CD4-positive, CD25-positive, alpha-beta regulatory T cell (primary cell): Measurements from ENCODE around the gene MCAT. TPM values are rescaled to one million over a fixed set of nuclear protein-coding genes. Genes with fewer than 3 reads are reported as not detected.
A peak's percentile ranks its signal among the peaks of the same experiment; 100 is the strongest.
"Not testable (repeated sequence)": the region's sequence is repeated elsewhere in the genome, so short reads cannot be mapped to it uniquely, and the experiment has no call there.

Experiments
- ATAC-seq, 2 donors: fragments of 150-1000 bp; cut with Tn5 transposase; one replicate each; pipeline ENCODE4 v1.10.0; 2021; ENCODE audit warnings: low read depth in 2 of 2, moderate number of reproducible peaks in 2 of 2, moderate library complexity in 1 of 2
- DNase-seq, 3 donors: peaks; one replicate each; pipeline versions ENCODE4 v3.0.0 to v3.0.0-alpha.2; 2012 to 2022; ENCODE audit warnings: mixed read lengths in 1 of 3
- H3K27ac ChIP-seq: one replicate; pipeline ENCODE4 v1.7.0; 2013; ENCODE audit warnings: mild to moderate bottlenecking, low read length; ENCODE audit not compliant: insufficient read depth, poor library complexity, severe bottlenecking
- H3K27me3 ChIP-seq: one replicate; pipeline ENCODE4 v1.7.0; 2013; ENCODE audit warnings: low read length; ENCODE audit not compliant: control insufficient read depth, insufficient read depth
- H3K36me3 ChIP-seq: one replicate; pipeline ENCODE4 v1.7.0; 2013; ENCODE audit warnings: mild to moderate bottlenecking, low read length, moderate library complexity; ENCODE audit not compliant: control insufficient read depth, insufficient read depth
- H3K4me1 ChIP-seq: 2 replicates; pipeline ENCODE4 v1.7.0; 2013; ENCODE audit warnings: mild to moderate bottlenecking, low read length; ENCODE audit not compliant: insufficient read depth, control insufficient read depth, poor library complexity, severe bottlenecking
- H3K4me3 ChIP-seq: one replicate; pipeline ENCODE4 v1.7.0; 2013; ENCODE audit warnings: low read depth, mild to moderate bottlenecking, low read length, moderate library complexity
- H3K9me3 ChIP-seq, 2 experiments: 1 replicate in 1 of 2; 2 replicates in 1 of 2; pipeline ENCODE4 v1.7.0; 2013; ENCODE audit warnings: low read length in 2 of 2, mild to moderate bottlenecking in 1 of 2, moderate library complexity in 1 of 2; ENCODE audit not compliant: control insufficient read depth in 2 of 2
- H3K27ac Mint-ChIP-seq, 3 donors: one replicate each; pipeline ENCODE4 v1.8.0; 2020 to 2022; ENCODE audit warnings: mild to moderate bottlenecking in 3 of 3, mixed read lengths in 3 of 3, moderate library complexity in 2 of 3
- H3K27me3 Mint-ChIP-seq: one replicate; pipeline ENCODE4 v1.8.0; 2022; ENCODE audit warnings: mild to moderate bottlenecking, mixed read lengths
- H3K36me3 Mint-ChIP-seq: one replicate; pipeline ENCODE4 v1.8.0; 2020; ENCODE audit warnings: mixed read lengths
- H3K4me1 Mint-ChIP-seq, 4 donors: one replicate each; pipeline ENCODE4 v1.8.0; 2020 to 2022; ENCODE audit warnings: mixed read lengths in 4 of 4, mild to moderate bottlenecking in 1 of 4
- H3K4me3 Mint-ChIP-seq, 4 donors: one replicate each; pipeline ENCODE4 v1.8.0; 2020 to 2022; ENCODE audit warnings: mild to moderate bottlenecking in 4 of 4, mixed read lengths in 4 of 4, moderate library complexity in 3 of 4
- H3K9me3 Mint-ChIP-seq, 7 donors: one replicate each; pipeline ENCODE4 v1.8.0; 2020 to 2022; ENCODE audit warnings: mixed read lengths in 7 of 7, mild to moderate bottlenecking in 3 of 7, moderate library complexity in 2 of 7
- polyA plus RNA-seq, 4 donors: library from polyadenylated mRNA; unstranded; fragments of 300-500 nt; fragmentation: Illumina TruSeq; gene quantifications; one replicate each; pipeline ENCODE4 v1.2.3, GENCODE V29; 2021
- total RNA-seq: library from RNA; stranded (reverse); gene quantifications from one replicate; pipeline ENCODE4 v1.2.3, GENCODE V29; 2022

MCAT gene
- total and polyA plus RNA-seq, 5 donors from 2014 or later = 5.4 to 9.8 (median 8.4) TPM

GRCh38 chr22:43147821-43148220 is 4.6 kb upstream of the MCAT start:
- Histone ChIP-seq H3K9me3 (no peaks in the 10 kb centered on the region), H3K4me1 (peaks cover 17% of the 10 kb centered on the region), H3K36me3 (no peaks in the 10 kb centered on the region), H3K27me3 (no peaks in the 10 kb centered on the region), H3K4me3 (no peak overlapping the region), H3K27ac (no peak overlapping the region)
- Mint-ChIP-seq H3K27me3 (peaks cover 4% of the 10 kb centered on the region), H3K4me3 (peak overlapping the region in 1 of 4 donors; percentile 56), H3K4me1 (peaks cover 0 to 23% (median 11%) of the 10 kb centered on the region in 4 donors), H3K27ac (peak overlapping the region in 1 of 3 donors; percentile 82), H3K9me3 (peaks cover 0 to 2% (median 0%) of the 10 kb centered on the region in 7 donors), H3K36me3 (no peaks in the 10 kb centered on the region)
- no peak for ATAC-seq
- DNase-seq = no peak

GRCh38 chr22:43146332-43146731 is 3.1 kb upstream of the MCAT start:
- H3K36me3 Mint-ChIP-seq, H3K27me3 Mint-ChIP-seq, DNase-seq, H3K9me3 Mint-ChIP-seq, H3K4me3 ChIP-seq, ATAC-seq, H3K27ac ChIP-seq, H3K36me3 ChIP-seq, H3K27me3 ChIP-seq, H3K9me3 ChIP-seq: not testable (repeated sequence)
- H3K4me1 ChIP-seq = peaks cover 20% of the 10 kb centered on the region
- H3K27ac Mint-ChIP-seq = peak overlapping the region in 1 of 3 donors; percentile 38
- peak overlapping the region in 1 of 4 donors; percentile 71 for H3K4me3 Mint-ChIP-seq
- H3K4me1 Mint-ChIP-seq = peaks cover 0 to 28% (median 15%) of the 10 kb centered on the region in 4 donors

- H3K36me3 Mint-ChIP-seq = not testable (repeated sequence)
Observed at GRCh38 chr22:43145371-43145770, 2.2 kb upstream of the MCAT start.

GRCh38 chr22:43144949-43145348 is 1.8 kb upstream of the MCAT start:
- Mint-ChIP-seq H3K9me3 (peaks cover 0 to 2% (median 0%) of the 10 kb centered on the region in 7 donors), H3K4me3 (peak overlapping the region in 2 of 4 donors; percentile 55 to 65), H3K4me1 (peaks cover 0 to 26% (median 14%) of the 10 kb centered on the region in 4 donors), H3K27me3 (peaks cover 4% of the 10 kb centered on the region), H3K36me3 (peaks cover 10% of the 10 kb centered on the region), H3K27ac (peak overlapping the region in 1 of 3 donors; percentile 66)
- Histone ChIP-seq H3K27me3 (no peaks in the 10 kb centered on the region), H3K36me3 (peaks cover 5% of the 10 kb centered on the region), H3K4me1 (peaks cover 13% of the 10 kb centered on the region), H3K4me3 (no peak overlapping the region), H3K27ac (no peak overlapping the region), H3K9me3 (no peaks in the 10 kb centered on the region)
- ATAC-seq (no peak), DNase-seq (no peak)

More at GRCh38 chr22:43145371-43145770, 2.2 kb upstream of the MCAT start:
- peaks cover 13% of the 10 kb centered on the region for H3K4me1 ChIP-seq
- H3K9me3 ChIP-seq, H3K27me3 Mint-ChIP-seq, H3K27me3 ChIP-seq, DNase-seq, ATAC-seq, H3K4me3 ChIP-seq, H3K27ac Mint-ChIP-seq, H3K36me3 ChIP-seq, H3K27ac ChIP-seq, H3K9me3 Mint-ChIP-seq: not testable (repeated sequence)
- H3K4me1 Mint-ChIP-seq = peaks cover 0 to 27% (median 14%) of the 10 kb centered on the region in 4 donors
- H3K4me3 Mint-ChIP-seq = peak overlapping the region in 1 of 4 donors; percentile 65

- DNase-seq (no peak), ATAC-seq (no peak)
- Histone ChIP-seq H3K4me3 (no peak overlapping the region), H3K9me3 (no peaks in the 10 kb centered on the region), H3K27ac (no peak overlapping the region), H3K4me1 (no peaks in the 10 kb centered on the region), H3K36me3 (peaks cover 31% of the 10 kb centered on the region), H3K27me3 (no peaks in the 10 kb centered on the region)
- H3K4me3 Mint-ChIP-seq = peak overlapping the region in 1 of 4 donors; percentile 66
- H3K4me1 Mint-ChIP-seq = peaks cover 0 to 21% (median 10%) of the 10 kb centered on the region in 4 donors
- no peaks in the 10 kb centered on the region for H3K27me3 Mint-ChIP-seq
- H3K9me3 Mint-ChIP-seq = no peaks in the 10 kb centered on the region
- no peak overlapping the region for H3K27ac Mint-ChIP-seq
- H3K36me3 Mint-ChIP-seq = peaks cover 21% of the 10 kb centered on the region
Observed at GRCh38 chr22:43136801-43137200, 6.4 kb downstream of the MCAT start.

- Histone ChIP-seq H3K9me3 (no peaks in the 10 kb centered on the region), H3K36me3 (peaks cover 31% of the 10 kb centered on the region), H3K27me3 (no peaks in the 10 kb centered on the region), H3K4me3 (no peak overlapping the region), H3K27ac (no peak overlapping the region), H3K4me1 (no peaks in the 10 kb centered on the region)
- Mint-ChIP-seq H3K4me3 (peak overlapping the region in 1 of 4 donors; percentile 66), H3K27me3 (no peaks in the 10 kb centered on the region), H3K36me3 (peaks cover 21% of the 10 kb centered on the region), H3K4me1 (peaks cover 0 to 17% (median 9%) of the 10 kb centered on the region in 4 donors), H3K9me3 (no peaks in the 10 kb centered on the region), H3K27ac (peak overlapping the region in 1 of 3 donors; percentile 73)
- DNase-seq (peak; percentile 13 to 56 (median 32)), ATAC-seq (peak; percentile 48 to 59)
Observed at GRCh38 chr22:43136255-43136654, 6.9 kb downstream of the MCAT start.

- Mint-ChIP-seq H3K4me3 (no peak overlapping the region), H3K27ac (peak overlapping the region in 1 of 3 donors; percentile 25), H3K9me3 (no peaks in the 10 kb centered on the region), H3K36me3 (peaks cover 17% of the 10 kb centered on the region), H3K27me3 (no peaks in the 10 kb centered on the region), H3K4me1 (peaks cover 0 to 15% (median 6%) of the 10 kb centered on the region in 4 donors)
- H3K36me3 ChIP-seq = peaks cover 31% of the 10 kb centered on the region
- H3K9me3 ChIP-seq = no peaks in the 10 kb centered on the region
- no peaks in the 10 kb centered on the region for H3K4me1 ChIP-seq
- H3K27ac ChIP-seq = no peak overlapping the region
- no peak for DNase-seq
- no peak for ATAC-seq
- no peak overlapping the region for H3K4me3 ChIP-seq
- no peaks in the 10 kb centered on the region for H3K27me3 ChIP-seq
Observed at GRCh38 chr22:43135565-43135964, 7.6 kb downstream of the MCAT start.

GRCh38 chr22:43134553-43134952 is 8.6 kb downstream of the MCAT start:
- no peak for ATAC-seq
- no peaks in the 10 kb centered on the region for H3K9me3 ChIP-seq
- Mint-ChIP-seq H3K9me3 (no peaks in the 10 kb centered on the region), H3K4me1 (peaks cover 0 to 15% (median 5%) of the 10 kb centered on the region in 4 donors), H3K36me3 (peaks cover 10% of the 10 kb centered on the region), H3K4me3 (no peak overlapping the region), H3K27ac (no peak overlapping the region), H3K27me3 (no peaks in the 10 kb centered on the region)
- peaks cover 25% of the 10 kb centered on the region for H3K36me3 ChIP-seq
- H3K27ac ChIP-seq = no peak overlapping the region
- H3K4me1 ChIP-seq = no peaks in the 10 kb centered on the region
- H3K27me3 ChIP-seq = no peaks in the 10 kb centered on the region
- no peak overlapping the region for H3K4me3 ChIP-seq
- DNase-seq = no peak
